ENCODE measurements around the gene GLTP.

DNA sequence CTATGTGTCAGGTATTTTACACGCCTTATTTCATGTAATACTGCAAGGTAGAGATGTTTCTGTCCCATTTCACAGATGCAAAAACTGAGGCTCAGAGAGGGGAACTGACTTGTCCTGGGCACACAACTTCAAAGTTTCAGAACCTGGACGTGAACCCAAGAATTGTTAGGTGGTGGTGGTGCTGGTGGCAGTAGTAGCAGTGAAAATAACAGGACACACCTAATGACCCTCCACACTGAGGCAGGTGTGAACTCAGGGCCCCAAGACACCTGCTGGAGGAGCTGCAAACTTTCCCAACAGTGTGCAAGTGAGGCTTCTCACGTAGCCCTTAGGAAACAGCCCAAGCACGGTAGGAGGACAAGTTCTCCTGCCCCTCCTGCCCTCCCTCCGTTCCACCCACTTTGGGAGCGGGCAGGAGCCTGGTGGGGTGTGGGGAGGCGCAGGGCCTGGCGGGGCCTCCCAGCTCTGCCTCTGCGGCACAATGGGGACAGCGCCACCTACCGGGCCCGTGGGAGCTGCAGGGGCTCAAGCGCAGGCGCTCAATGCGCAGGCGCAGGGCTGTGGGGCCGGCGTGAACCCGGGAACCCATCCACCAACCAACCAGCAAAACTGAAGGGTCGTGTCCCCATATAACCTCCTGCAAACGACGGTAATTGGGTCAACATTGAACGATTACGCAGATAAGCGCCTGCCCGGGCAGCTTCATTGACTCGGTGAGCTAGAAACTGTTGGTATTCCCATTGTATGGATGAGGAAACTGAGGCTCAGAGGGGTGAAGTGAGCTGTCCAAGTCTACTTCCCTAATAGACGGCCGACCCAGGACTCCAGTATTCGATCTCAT, 35.1 kb downstream of the GLTP start:
- TF ChIP-seq, protein P1, sequence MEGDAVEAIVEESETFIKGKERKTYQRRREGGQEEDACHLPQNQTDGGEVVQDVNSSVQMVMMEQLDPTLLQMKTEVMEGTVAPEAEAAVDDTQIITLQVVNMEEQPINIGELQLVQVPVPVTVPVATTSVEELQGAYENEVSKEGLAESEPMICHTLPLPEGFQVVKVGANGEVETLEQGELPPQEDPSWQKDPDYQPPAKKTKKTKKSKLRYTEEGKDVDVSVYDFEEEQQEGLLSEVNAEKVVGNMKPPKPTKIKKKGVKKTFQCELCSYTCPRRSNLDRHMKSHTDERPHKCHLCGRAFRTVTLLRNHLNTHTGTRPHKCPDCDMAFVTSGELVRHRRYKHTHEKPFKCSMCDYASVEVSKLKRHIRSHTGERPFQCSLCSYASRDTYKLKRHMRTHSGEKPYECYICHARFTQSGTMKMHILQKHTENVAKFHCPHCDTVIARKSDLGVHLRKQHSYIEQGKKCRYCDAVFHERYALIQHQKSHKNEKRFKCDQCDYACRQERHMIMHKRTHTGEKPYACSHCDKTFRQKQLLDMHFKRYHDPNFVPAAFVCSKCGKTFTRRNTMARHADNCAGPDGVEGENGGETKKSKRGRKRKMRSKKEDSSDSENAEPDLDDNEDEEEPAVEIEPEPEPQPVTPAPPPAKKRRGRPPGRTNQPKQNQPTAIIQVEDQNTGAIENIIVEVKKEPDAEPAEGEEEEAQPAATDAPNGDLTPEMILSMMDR (IDR thresholded peaks at IDR 0.05; ENCODE audit: insufficient read depth, low read length, poor library complexity, severe bottlenecking): peak; percentile 99
- no peak for TF ChIP-seq EZH2phosphoT487 (conservative IDR thresholded peaks at IDR 0.05; ENCODE audit: low read length)
